Measurements from ENCODE around the gene MAP7.

MAP7 gene

GRCh38 chr6:136306466-136306865 lies 243.8 kb downstream of the MAP7 start:
- FAIRE-seq (no peak), DNase-seq (ENCODE audit: insufficient read length, low spot score) (no peak)
- no peak for TF ChIP-seq POLR2A (IDR thresholded peaks at IDR 0.05; ENCODE audit: low read depth, low read length)

GRCh38 chr6:136304410-136304809 lies 245.8 kb downstream of the MAP7 start:
- TF ChIP-seq POLR2A (IDR thresholded peaks at IDR 0.05; ENCODE audit: low read depth, low read length) = no peak
- FAIRE-seq (no peak), DNase-seq (ENCODE audit: insufficient read length, low spot score) (no peak)

- TF ChIP-seq POLR2A (IDR thresholded peaks at IDR 0.05; ENCODE audit: low read depth, low read length) = no peak
- FAIRE-seq (no peak), DNase-seq (ENCODE audit: insufficient read length, low spot score) (no peak)
Measured at GRCh38 chr6:136303516-136303915, 246.7 kb downstream of the MAP7 start.

- FAIRE-seq = no peak
- DNase-seq (ENCODE audit: insufficient read length, low spot score) = no peak
- TF ChIP-seq POLR2A (IDR thresholded peaks at IDR 0.05; ENCODE audit: low read depth, low read length) = no peak
Measured at GRCh38 chr6:136294621-136295020, 255.6 kb downstream of the MAP7 start.

Data from H54 (cell line).